Loucy (cell line): ENCODE data around the gene RHEB.

ENCODE experiments used
- H2AFZ ChIP-seq: fragments of 200-600 bp; sonication (generic); 2 replicates; pipeline ENCODE4 v1.6.0; 2016; ENCODE audit warnings: antibody characterized with exemption, mild to moderate bottlenecking, low read length, moderate library complexity
- H3F3A ChIP-seq: fragments of 200-600 bp; 2 replicates; pipeline ENCODE4 v1.6.0; 2016; ENCODE audit warnings: antibody characterized with exemption, low read depth, mild to moderate bottlenecking
- H3K27me3 ChIP-seq: fragments of 200-600 bp; sonication (generic); 2 replicates; pipeline ENCODE4 v1.6.1; 2014; ENCODE audit warnings: low read length, mild to moderate bottlenecking; ENCODE audit not compliant: insufficient read depth, poor library complexity, severe bottlenecking
- H3K36me3 ChIP-seq: fragments of 200-600 bp; sonication (generic); 2 replicates; pipeline ENCODE4 v1.6.1; 2016; ENCODE audit warnings: low read length; ENCODE audit not compliant: insufficient read depth
- H3K4me1 ChIP-seq: fragments of 200-600 bp; sonication (generic); 2 replicates; pipeline ENCODE4 v1.5.1; 2014; ENCODE audit warnings: low read length, mild to moderate bottlenecking; ENCODE audit not compliant: insufficient read depth, poor library complexity, severe bottlenecking
- H3K4me2 ChIP-seq: fragments of 200-600 bp; sonication (generic); 2 replicates; pipeline ENCODE4 v1.6.0; 2014; ENCODE audit warnings: antibody characterized with exemption, low read length, low read depth, mild to moderate bottlenecking; ENCODE audit not compliant: poor library complexity, severe bottlenecking
- H3K4me3 ChIP-seq: fragments of 200-600 bp; sonication (generic); 2 replicates; pipeline ENCODE4 v1.5.1; 2014; ENCODE audit warnings: low read length, mild to moderate bottlenecking, mixed read lengths; ENCODE audit not compliant: poor library complexity, severe bottlenecking
- H3K79me2 ChIP-seq: fragments of 200-600 bp; sonication (generic); 2 replicates; pipeline ENCODE4 v1.6.1; 2014; ENCODE audit warnings: low read length; ENCODE audit not compliant: insufficient read depth
- H3K9ac ChIP-seq: fragments of 200-600 bp; sonication (generic); 2 replicates; pipeline ENCODE4 v1.6.0; 2014; ENCODE audit warnings: mild to moderate bottlenecking, low read depth, low read length, moderate library complexity; ENCODE audit not compliant: poor library complexity, severe bottlenecking
- H3K9me2 ChIP-seq: fragments of 200-600 bp; sonication (generic); replicated peaks from 2 replicates; pipeline ENCODE4 v1.6.1; 2016; ENCODE audit warnings: low read depth, low read length, mixed read lengths
- H3K9me3 ChIP-seq: fragments of 200-600 bp; sonication (generic); 2 replicates; pipeline ENCODE4 v1.6.1; 2014; ENCODE audit warnings: mild to moderate bottlenecking, antibody characterized with exemption, low read length, low read depth; ENCODE audit not compliant: insufficient read depth
- H4K20me1 ChIP-seq: fragments of 200-600 bp; sonication (generic); 2 replicates; pipeline ENCODE4 v1.6.0; 2014; ENCODE audit warnings: antibody characterized with exemption, low read length, mild to moderate bottlenecking; ENCODE audit not compliant: insufficient read depth, poor library complexity, severe bottlenecking
- CTCF ChIP-seq: fragments of 200-600 bp; sonication (generic); conservative IDR thresholded peaks from 2 replicates; pipeline ENCODE4 v1.5.1; 2014; ENCODE audit warnings: mild to moderate bottlenecking, antibody characterized with exemption, low read length
- EZH2phosphoT487 ChIP-seq: fragments of 200-600 bp; IDR thresholded peaks from 2 replicates; pipeline ENCODE4 v1.6.1; 2018; ENCODE audit warnings: antibody characterized with exemption, mild to moderate bottlenecking, moderate library complexity, borderline replicate concordance

RHEB gene

GRCh38 chr7:151451626-151452571, 67.8 kb downstream of the RHEB start:
- Histone ChIP-seq H2AFZ (no peak overlapping the region), H3K9ac (no peak overlapping the region), H3K4me1 (peaks cover 3% of the 10 kb centered on the region), H3F3A (no peaks in the 10 kb centered on the region), H3K4me2 (no peak overlapping the region), H3K79me2 (no peaks in the 10 kb centered on the region), H4K20me1 (no peaks in the 10 kb centered on the region), H3K9me2 (no peaks in the 10 kb centered on the region), H3K36me3 (no peaks in the 10 kb centered on the region), H3K9me3 (no peaks in the 10 kb centered on the region), H3K4me3 (no peak overlapping the region), H3K27me3 (no peaks in the 10 kb centered on the region)
- TF ChIP-seq CTCF = no peak
- TF ChIP-seq EZH2phosphoT487 = no peak

- H3K79me2 ChIP-seq = no peaks in the 10 kb centered on the region
- H3K36me3 ChIP-seq = no peaks in the 10 kb centered on the region
- no peak for TF ChIP-seq EZH2phosphoT487
- H3K4me3 ChIP-seq = no peak overlapping the region
- H3K4me1 ChIP-seq = peaks cover 3% of the 10 kb centered on the region
- H2AFZ ChIP-seq = no peak overlapping the region
- H3K9ac ChIP-seq = no peak overlapping the region
- no peaks in the 10 kb centered on the region for H3K27me3 ChIP-seq
- H3K9me3 ChIP-seq = no peaks in the 10 kb centered on the region
- no peaks in the 10 kb centered on the region for H3K9me2 ChIP-seq
- no peak overlapping the region for H3K4me2 ChIP-seq
- no peaks in the 10 kb centered on the region for H4K20me1 ChIP-seq
- no peaks in the 10 kb centered on the region for H3F3A ChIP-seq
Observed at GRCh38 chr7:151451156-151451555, 68.5 kb downstream of the RHEB start.

- no peak overlapping the region for H3K9ac ChIP-seq
- H3K9me3 ChIP-seq = no peaks in the 10 kb centered on the region
Observed at GRCh38 chr7:151449990-151450389, 69.7 kb downstream of the RHEB start.

More at GRCh38 chr7:151449990-151450389, 69.7 kb downstream of the RHEB start:
- no peak overlapping the region for H3K4me3 ChIP-seq
- no peaks in the 10 kb centered on the region for H4K20me1 ChIP-seq
- H3K4me2 ChIP-seq = no peak overlapping the region
- no peaks in the 10 kb centered on the region for H3F3A ChIP-seq
- H3K9me2 ChIP-seq = no peaks in the 10 kb centered on the region
- no peaks in the 10 kb centered on the region for H3K27me3 ChIP-seq
- TF ChIP-seq EZH2phosphoT487 (no peak), CTCF (no peak)
- H3K36me3 ChIP-seq = no peaks in the 10 kb centered on the region
- H2AFZ ChIP-seq = no peak overlapping the region
- no peaks in the 10 kb centered on the region for H3K79me2 ChIP-seq
- peaks cover 3% of the 10 kb centered on the region for H3K4me1 ChIP-seq
